ENCODE measurements around the gene GNAI2. TPM values are rescaled to one million over a fixed set of nuclear protein-coding genes. Genes with fewer than 3 reads are reported as not detected.

The GNAI2 gene
- total and polyA plus RNA-seq, 4 donors: 174 to 356 (median 259) TPM

DNA sequence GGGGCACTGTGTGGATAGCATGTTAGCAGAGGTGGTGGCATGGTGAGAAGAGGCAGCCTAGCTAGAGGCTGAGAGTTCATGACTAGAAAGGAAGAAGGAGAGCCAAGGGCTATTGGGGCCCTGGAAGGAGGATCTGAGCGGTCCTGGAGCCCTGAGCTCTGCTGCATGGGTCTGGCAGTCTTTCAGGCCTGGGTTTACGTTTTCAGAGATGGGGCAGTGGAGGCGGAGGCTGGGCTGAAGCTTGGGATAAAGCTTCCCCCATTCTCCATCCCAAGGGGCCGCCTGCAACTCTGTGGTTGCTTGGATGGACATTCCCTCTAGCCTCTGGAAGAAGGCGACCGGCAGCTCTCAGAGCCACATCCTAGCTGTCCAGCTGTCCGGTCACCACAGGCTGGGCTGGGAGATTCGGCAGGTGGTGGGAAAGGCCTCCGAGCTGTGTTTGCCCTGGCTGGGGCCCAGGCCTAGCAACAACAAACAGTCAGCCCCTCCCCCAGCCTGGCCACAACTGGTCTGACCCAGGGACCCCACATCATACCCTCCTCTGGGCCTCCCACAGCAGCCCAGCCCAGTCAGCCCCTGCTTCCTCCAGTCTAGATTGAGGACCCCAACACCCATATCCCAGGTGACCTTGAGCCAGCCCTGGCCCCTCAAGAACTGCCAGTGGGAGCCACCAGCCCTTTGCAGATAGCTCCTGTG is 32.7 kb upstream of the GNAI2 start:
- intact Hi-C loops (cut with DNase I): no loop called here
- Histone ChIP-seq H3K9me3 (ENCODE audit: control insufficient read depth, low read length) (no peaks in the 10 kb centered on the region), H3K4me3 (ENCODE audit: low read length in 2 of 2) (no peak overlapping the region), H3K36me3 (ENCODE audit: control insufficient read depth in 1 of 2, insufficient read depth in 2 of 2, low read length in 1 of 2) (no peaks in the 10 kb centered on the region), H3K4me1 (ENCODE audit: control insufficient read depth in 1 of 2, insufficient read depth in 2 of 2, low read length in 2 of 2) (no peaks in the 10 kb centered on the region), H3K27me3 (ENCODE audit: control insufficient read depth in 1 of 2, insufficient read depth in 2 of 2, low read length in 1 of 2) (no peaks in the 10 kb centered on the region), H3K27ac (ENCODE audit: low read depth in 1 of 2, low read length in 2 of 2) (no peak overlapping the region)
- 77 to 79% methylated on average over 9 of the region's 9 CpGs for WGBS, 2 donors
- ATAC-seq (ENCODE audit: low FRiP score) (no peak), DNase-seq (no peak)

DNA sequence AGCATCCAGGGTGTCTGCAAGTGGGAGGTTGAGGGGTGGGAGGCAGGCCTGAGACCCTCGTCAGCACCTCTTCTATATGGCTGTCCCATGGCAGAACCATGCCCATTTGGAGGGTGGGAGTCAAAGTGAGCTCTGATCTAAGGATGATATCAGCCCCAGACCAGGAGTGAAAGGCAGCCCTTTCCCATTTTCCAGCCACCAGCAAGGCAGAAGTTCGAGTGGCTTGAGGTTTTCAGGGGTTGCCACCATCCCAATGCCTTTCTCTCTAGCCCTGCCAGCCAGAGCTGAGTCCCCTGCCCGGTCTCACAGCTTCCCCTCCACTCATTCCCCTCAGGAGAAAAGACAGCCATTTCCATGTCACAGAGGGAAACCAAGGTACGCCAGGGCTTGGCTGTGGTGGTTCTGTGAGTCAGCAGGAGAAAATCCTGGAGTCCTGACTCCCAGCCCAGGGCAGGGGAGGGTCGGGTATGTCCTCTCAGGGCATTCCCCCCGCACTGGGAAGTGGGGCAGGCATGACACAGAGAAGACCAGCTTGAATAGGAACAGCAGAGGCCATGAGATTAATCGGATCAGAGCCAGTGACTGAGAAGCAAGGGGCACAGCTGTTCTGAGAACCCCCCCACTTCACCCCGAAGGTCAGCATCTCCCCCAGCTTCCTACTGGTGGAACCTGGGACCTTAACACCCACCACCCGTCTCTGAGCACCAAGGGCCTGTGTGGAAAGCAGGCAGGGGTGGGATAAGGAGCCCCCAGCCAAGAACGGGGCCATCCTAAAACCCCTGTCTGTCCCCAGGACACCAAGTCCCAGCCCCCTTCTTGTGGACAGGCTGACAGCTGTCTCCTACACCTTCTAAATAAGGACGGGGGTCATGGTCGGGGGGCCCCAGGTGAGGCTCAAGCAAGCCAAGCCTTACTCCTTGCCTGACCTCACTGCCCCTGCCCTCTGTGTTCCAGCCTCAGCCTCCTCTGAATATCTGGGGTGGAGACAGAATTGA is 31.9 kb upstream of the GNAI2 start:
- no peak overlapping the region for H3K27ac ChIP-seq (ENCODE audit: low read depth in 1 of 2, low read length in 2 of 2)
- 74 to 78% methylated on average over 12 of the region's 12 CpGs for WGBS, 2 donors
- DNase-seq (no peak), ATAC-seq (ENCODE audit: low FRiP score) (no peak)
- intact Hi-C loops (cut with DNase I): no loop called here
- no peaks in the 10 kb centered on the region for H3K27me3 ChIP-seq (ENCODE audit: control insufficient read depth in 1 of 2, insufficient read depth in 2 of 2, low read length in 1 of 2)
- no peaks in the 10 kb centered on the region for H3K4me1 ChIP-seq (ENCODE audit: control insufficient read depth in 1 of 2, insufficient read depth in 2 of 2, low read length in 2 of 2)
- no peaks in the 10 kb centered on the region for H3K9me3 ChIP-seq (ENCODE audit: control insufficient read depth, low read length)
- H3K4me3 ChIP-seq (ENCODE audit: low read length in 2 of 2): no peak overlapping the region
- H3K36me3 ChIP-seq (ENCODE audit: control insufficient read depth in 1 of 2, insufficient read depth in 2 of 2, low read length in 1 of 2): no peaks in the 10 kb centered on the region

DNA sequence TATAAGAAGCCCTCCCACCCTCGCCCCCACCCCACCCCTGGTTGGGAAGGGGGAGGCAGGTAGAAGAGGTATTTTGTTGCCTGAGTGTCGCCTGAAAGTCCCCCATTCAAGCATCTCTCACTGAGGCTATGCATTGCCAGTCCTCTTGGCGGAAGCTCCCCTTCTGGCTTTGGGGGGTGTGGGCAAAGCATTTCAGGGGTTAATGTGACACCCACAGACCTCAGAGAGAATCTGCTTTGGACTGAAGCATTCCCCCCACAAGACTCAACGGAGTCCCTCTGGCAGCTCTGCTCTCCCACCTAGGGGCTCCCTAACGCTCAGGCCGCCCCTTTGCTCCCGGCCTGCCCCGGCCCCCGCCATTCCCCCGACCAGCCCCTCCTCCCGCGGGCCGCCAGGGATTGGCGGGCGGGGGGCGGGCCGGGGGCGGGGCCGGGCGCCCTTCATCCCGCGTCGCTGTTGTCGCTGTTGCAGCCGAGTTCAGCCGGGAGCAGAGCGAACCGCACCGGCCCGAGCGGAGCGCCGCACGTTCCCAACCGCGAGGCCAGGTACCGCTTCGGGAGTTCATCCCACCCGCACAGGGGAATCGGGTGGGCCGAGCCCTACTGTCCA is 31.1 kb upstream of the GNAI2 start, which contains the start of gene SLC38A3:
Gene SLC38A3, plus strand, starts transcription at position 468 of the 609 bp plus-strand sequence. CDS start 8,929 bp downstream, outside the sequence.
- H3K27ac ChIP-seq (ENCODE audit: low read depth in 1 of 2, low read length in 2 of 2): no peak within 1 kb of the TSS
- no peaks in the 10 kb centered on the region for H3K4me1 ChIP-seq (ENCODE audit: control insufficient read depth in 1 of 2, insufficient read depth in 2 of 2, low read length in 2 of 2)
- intact Hi-C loops (cut with DNase I): no loop called here
- H3K36me3 ChIP-seq (ENCODE audit: control insufficient read depth in 1 of 2, insufficient read depth in 2 of 2, low read length in 1 of 2): no peaks in the 10 kb centered on the region
- no peaks in the 10 kb centered on the region for H3K27me3 ChIP-seq (ENCODE audit: control insufficient read depth in 1 of 2, insufficient read depth in 2 of 2, low read length in 1 of 2)
- DNase-seq: no peak
- 5 to 9% methylated on average over 23 to 41 of the region's 41 CpGs for WGBS, 2 donors
- peak within 1 kb of the TSS in 1 of 2 donors; percentile 6 for H3K4me3 ChIP-seq (ENCODE audit: low read length in 2 of 2)
- ATAC-seq (ENCODE audit: low FRiP score): peak; percentile 58
- H3K9me3 ChIP-seq (ENCODE audit: control insufficient read depth, low read length): no peaks in the 10 kb centered on the region

DNA sequence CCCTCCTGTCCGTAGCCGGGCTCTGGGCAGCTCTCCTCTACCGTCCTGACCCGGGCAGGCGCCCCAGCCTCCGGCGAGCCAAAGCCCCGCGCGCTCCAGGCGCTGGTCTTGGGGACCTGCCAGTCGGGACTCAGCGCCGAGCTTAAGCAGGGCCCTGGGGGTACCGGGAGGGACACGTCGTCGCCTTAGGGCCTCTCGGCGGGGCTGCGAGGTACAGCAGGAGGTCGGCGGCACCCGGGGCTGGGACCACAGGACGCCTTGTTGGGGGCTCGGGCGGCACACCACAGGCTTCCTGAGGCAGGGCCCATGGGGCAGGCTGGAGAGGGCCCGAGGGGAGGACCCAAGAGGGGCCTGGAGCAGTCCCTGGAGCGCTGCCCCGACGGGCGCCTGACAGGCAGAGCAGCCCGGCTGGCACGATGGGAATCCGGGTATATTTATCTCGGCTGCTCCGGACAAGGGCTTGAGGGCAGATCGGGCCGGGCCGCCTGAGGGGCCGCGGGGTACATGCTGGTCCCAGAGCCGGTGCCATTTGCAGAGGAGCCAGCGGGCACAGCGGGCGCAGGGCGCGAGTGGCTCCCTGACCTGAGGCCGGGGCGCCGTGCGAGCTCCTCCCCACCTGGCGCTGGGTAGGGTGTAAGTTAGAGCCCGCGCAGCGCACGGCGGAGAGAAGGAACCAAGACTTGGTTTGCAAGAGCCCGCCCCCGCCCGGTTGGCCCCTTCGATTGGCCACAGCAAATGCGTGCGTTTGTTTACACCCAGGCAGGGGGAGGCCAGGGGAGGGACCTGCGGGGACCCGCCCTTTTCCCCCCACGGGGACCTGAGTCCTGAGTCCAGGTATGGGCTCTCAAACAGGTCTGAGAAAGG is 30.4 kb upstream of the GNAI2 start:
- no peak for DNase-seq
- Histone ChIP-seq H3K27me3 (ENCODE audit: control insufficient read depth in 1 of 2, insufficient read depth in 2 of 2, low read length in 1 of 2) (no peaks in the 10 kb centered on the region), H3K9me3 (ENCODE audit: control insufficient read depth, low read length) (no peaks in the 10 kb centered on the region), H3K4me3 (ENCODE audit: low read length in 2 of 2) (peak overlapping the region in 1 of 2 donors; percentile 6), H3K4me1 (ENCODE audit: control insufficient read depth in 1 of 2, insufficient read depth in 2 of 2, low read length in 2 of 2) (no peaks in the 10 kb centered on the region), H3K27ac (ENCODE audit: low read depth in 1 of 2, low read length in 2 of 2) (no peak overlapping the region), H3K36me3 (ENCODE audit: control insufficient read depth in 1 of 2, insufficient read depth in 2 of 2, low read length in 1 of 2) (no peaks in the 10 kb centered on the region)
- ATAC-seq (ENCODE audit: low FRiP score): peak; percentile 19
- 2 to 3% methylated on average over 65 to 67 of the region's 67 CpGs for WGBS, 2 donors
- intact Hi-C loops (cut with DNase I): no loop called here

DNA sequence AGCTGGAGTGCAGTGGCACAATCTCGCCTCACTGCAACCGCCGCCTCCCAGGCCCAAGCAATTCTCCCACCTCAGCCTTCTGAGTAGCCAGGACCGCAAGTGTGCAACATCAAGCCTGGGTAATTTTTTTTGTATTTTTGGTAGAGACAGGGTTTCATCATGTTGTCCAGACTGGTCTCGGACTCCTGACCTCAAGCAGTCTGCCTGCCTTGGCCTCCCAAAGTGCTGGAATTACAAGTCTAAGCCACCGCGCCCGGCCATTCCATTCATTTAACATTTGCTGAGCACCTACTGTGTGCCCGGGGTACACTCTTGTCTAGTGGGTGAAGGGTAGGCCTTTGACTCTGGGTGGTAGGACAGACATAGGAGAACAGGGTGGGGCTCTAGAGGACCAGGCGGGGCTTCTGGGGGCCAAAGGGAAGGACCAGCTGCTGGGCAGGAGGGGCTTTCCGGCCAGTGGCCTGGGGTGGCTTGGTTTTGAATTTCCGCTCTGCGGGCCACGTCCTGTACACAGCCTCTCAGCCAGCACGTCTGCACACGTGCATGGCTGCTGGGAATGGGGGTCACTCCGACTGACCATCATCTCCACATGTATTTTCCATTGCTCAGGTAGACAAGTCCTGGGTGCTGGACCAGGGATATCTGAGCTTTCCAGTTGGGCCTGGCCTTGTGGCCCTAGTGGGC is 28.5 kb upstream of the GNAI2 start:
- DNase-seq (no peak), ATAC-seq (ENCODE audit: low FRiP score) (no peak)
- 95 to 97% methylated on average over 17 of the region's 17 CpGs for WGBS, 2 donors
- Histone ChIP-seq H3K27ac (ENCODE audit: low read depth in 1 of 2, low read length in 2 of 2) (no peak overlapping the region), H3K9me3 (ENCODE audit: control insufficient read depth, low read length) (no peaks in the 10 kb centered on the region), H3K4me1 (ENCODE audit: control insufficient read depth in 1 of 2, insufficient read depth in 2 of 2, low read length in 2 of 2) (no peaks in the 10 kb centered on the region), H3K27me3 (ENCODE audit: control insufficient read depth in 1 of 2, insufficient read depth in 2 of 2, low read length in 1 of 2) (no peaks in the 10 kb centered on the region), H3K4me3 (ENCODE audit: low read length in 2 of 2) (no peak overlapping the region), H3K36me3 (ENCODE audit: control insufficient read depth in 1 of 2, insufficient read depth in 2 of 2, low read length in 1 of 2) (no peaks in the 10 kb centered on the region)
- intact Hi-C loops (cut with DNase I): no loop called here

DNA sequence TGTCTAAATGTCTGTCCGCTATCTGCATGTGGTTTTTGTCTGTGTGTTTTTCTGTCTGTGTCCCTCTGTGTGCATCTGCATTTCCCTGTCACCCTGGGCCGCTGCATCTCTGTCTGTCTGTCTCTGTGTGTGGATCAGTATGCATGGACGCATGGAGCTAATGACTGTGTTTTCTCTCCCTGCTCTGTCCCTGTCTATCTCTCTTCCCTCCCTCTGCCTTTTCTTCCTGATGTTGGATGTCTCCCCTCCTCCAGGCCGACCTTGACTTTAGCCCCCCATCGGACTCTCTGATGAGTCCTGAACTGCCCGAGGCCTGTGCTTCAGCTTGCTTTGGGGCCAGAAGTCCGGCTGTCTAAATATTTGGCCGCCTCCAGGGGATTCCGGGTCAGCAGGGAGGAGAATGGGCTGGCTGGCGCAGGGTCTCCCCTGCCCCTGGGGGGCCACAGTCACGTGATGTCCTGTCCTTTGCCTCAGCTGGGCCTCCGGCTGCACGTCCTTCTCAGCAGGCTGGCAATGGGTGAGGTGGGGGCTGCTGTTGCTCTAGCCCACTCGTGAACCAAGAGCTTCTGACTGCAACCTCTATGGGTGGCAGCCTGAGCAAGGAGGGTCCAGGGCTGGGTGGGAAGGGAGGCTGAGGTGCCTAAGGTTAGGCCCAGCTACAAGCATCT is 27.2 kb upstream of the GNAI2 start:
- ATAC-seq (ENCODE audit: low FRiP score): no peak
- Histone ChIP-seq H3K36me3 (ENCODE audit: control insufficient read depth in 1 of 2, insufficient read depth in 2 of 2, low read length in 1 of 2) (no peaks in the 10 kb centered on the region), H3K27me3 (ENCODE audit: control insufficient read depth in 1 of 2, insufficient read depth in 2 of 2, low read length in 1 of 2) (no peaks in the 10 kb centered on the region), H3K4me1 (ENCODE audit: control insufficient read depth in 1 of 2, insufficient read depth in 2 of 2, low read length in 2 of 2) (no peaks in the 10 kb centered on the region), H3K9me3 (ENCODE audit: control insufficient read depth, low read length) (no peaks in the 10 kb centered on the region), H3K4me3 (ENCODE audit: low read length in 2 of 2) (no peak overlapping the region), H3K27ac (ENCODE audit: low read depth in 1 of 2, low read length in 2 of 2) (no peak overlapping the region)
- intact Hi-C loops (cut with DNase I): no loop called here
- DNase-seq: no peak
- WGBS, 2 donors: 83 to 85% methylated on average over 14 of the region's 14 CpGs

DNA sequence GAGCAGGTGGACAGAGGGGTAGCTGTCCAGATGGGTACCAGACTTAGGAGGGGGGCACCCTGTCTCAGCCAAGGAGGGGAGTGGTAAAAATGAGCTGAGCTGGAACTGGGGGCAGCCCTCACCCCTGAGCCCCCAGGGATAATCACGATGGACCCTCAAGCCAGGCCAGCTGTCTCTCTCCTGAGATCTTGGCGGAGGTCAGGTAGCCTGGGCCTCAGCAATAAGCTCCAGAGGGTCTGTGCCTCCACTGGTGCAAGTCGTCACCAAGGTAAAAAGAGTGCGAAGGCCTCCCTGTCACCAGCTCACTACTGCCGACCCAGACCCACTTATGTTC is 25.9 kb upstream of the GNAI2 start:
- H3K27ac ChIP-seq (ENCODE audit: low read depth in 1 of 2, low read length in 2 of 2): no peak overlapping the region
- H3K9me3 ChIP-seq (ENCODE audit: control insufficient read depth, low read length): no peaks in the 10 kb centered on the region
- no peaks in the 10 kb centered on the region for H3K27me3 ChIP-seq (ENCODE audit: control insufficient read depth in 1 of 2, insufficient read depth in 2 of 2, low read length in 1 of 2)
- no peaks in the 10 kb centered on the region for H3K4me1 ChIP-seq (ENCODE audit: control insufficient read depth in 1 of 2, insufficient read depth in 2 of 2, low read length in 2 of 2)
- no peaks in the 10 kb centered on the region for H3K36me3 ChIP-seq (ENCODE audit: control insufficient read depth in 1 of 2, insufficient read depth in 2 of 2, low read length in 1 of 2)
- DNase-seq (no peak), ATAC-seq (ENCODE audit: low FRiP score) (no peak)
- WGBS, 2 donors: 92 to 93% methylated on average over 5 of the region's 5 CpGs
- H3K4me3 ChIP-seq (ENCODE audit: low read length in 2 of 2): no peak overlapping the region
- intact Hi-C loops (cut with DNase I): no loop called here
